HL-60 (cell line): Measurements from ENCODE around the gene IL1RAPL1.

ENCODE experiments used
- DNase-seq, 2 experiments: peaks; one replicate each; pipeline ENCODE4 v3.0.0-alpha.2; 2010 to 2020; ENCODE audit warnings: low read depth in 1 of 2, low spot score in 1 of 2
- H3K27ac ChIP-seq: fragments of 250-450 bp; sonication (Bioruptor Pico); replicated peaks from 2 replicates; pipeline ENCODE4 v1.5.1; 2020; ENCODE audit warnings: mild to moderate bottlenecking, moderate library complexity
- H3K27me3 ChIP-seq: fragments of 250-450 bp; sonication (Bioruptor Pico); 2 replicates; pipeline ENCODE4 v1.5.1; 2021; ENCODE audit warnings: mild to moderate bottlenecking, moderate library complexity; ENCODE audit not compliant: insufficient read depth, poor library complexity, severe bottlenecking
- H3K4me3 ChIP-seq: replicated peaks from 2 replicates; pipeline ENCODE4 v1.5.1; 2011; ENCODE audit warnings: mild to moderate bottlenecking, control low read depth, low read length; ENCODE audit not compliant: insufficient read depth
- GABPA ChIP-seq: IDR thresholded peaks from 2 replicates; pipeline ENCODE4 v1.6.1; 2012; ENCODE audit warnings: low read depth
- POLR2AphosphoS5 ChIP-seq: IDR thresholded peaks from 2 replicates; pipeline ENCODE4 v1.6.1; 2012; ENCODE audit warnings: low read depth
- SPI1 ChIP-seq: IDR thresholded peaks from 2 replicates; pipeline ENCODE4 v1.6.1; 2012; ENCODE audit warnings: low read depth, mild to moderate bottlenecking, borderline replicate concordance
- TF ChIP-seq, protein P1 (sequence below): IDR thresholded peaks from one replicate; pipeline ENCODE4 v1.5.1; 2011; ENCODE audit warnings: low read length, control low read depth, inconsistent platforms; ENCODE audit not compliant: insufficient read depth
- TF ChIP-seq, protein P2 (sequence below): IDR thresholded peaks from 2 replicates; pipeline ENCODE4 v1.6.1; 2012; ENCODE audit warnings: low read depth; ENCODE audit not compliant: insufficient replicate concordance

The IL1RAPL1 gene

DNA sequence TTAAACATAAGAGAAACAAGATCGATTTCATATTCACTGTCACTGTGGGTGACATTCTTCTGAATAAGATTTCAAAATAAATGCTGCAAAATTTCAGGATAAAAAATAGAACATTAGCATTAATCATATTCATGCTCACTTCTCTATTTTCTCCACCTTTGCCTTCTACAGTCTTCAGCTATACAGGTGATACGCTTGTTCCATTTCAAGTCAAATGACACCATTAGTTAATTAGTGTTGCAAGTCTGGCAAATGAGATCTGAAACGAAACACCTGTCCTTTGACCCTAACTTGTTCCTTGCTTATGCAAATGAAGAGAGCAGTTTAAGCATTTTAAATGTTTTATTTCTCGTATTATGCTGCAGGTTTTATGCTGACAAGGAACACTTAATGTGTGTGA is 960.6 kb downstream of the IL1RAPL1 start:
- Histone ChIP-seq H3K27me3 (no peaks in the 10 kb centered on the region), H3K4me3 (no peak overlapping the region), H3K27ac (no peak overlapping the region)
- no peak for DNase-seq
- TF ChIP-seq, protein P1, sequence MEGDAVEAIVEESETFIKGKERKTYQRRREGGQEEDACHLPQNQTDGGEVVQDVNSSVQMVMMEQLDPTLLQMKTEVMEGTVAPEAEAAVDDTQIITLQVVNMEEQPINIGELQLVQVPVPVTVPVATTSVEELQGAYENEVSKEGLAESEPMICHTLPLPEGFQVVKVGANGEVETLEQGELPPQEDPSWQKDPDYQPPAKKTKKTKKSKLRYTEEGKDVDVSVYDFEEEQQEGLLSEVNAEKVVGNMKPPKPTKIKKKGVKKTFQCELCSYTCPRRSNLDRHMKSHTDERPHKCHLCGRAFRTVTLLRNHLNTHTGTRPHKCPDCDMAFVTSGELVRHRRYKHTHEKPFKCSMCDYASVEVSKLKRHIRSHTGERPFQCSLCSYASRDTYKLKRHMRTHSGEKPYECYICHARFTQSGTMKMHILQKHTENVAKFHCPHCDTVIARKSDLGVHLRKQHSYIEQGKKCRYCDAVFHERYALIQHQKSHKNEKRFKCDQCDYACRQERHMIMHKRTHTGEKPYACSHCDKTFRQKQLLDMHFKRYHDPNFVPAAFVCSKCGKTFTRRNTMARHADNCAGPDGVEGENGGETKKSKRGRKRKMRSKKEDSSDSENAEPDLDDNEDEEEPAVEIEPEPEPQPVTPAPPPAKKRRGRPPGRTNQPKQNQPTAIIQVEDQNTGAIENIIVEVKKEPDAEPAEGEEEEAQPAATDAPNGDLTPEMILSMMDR = no peak
- TF ChIP-seq SPI1 (no peak), GABPA (no peak), POLR2AphosphoS5 (no peak)
- TF ChIP-seq, protein P2, sequence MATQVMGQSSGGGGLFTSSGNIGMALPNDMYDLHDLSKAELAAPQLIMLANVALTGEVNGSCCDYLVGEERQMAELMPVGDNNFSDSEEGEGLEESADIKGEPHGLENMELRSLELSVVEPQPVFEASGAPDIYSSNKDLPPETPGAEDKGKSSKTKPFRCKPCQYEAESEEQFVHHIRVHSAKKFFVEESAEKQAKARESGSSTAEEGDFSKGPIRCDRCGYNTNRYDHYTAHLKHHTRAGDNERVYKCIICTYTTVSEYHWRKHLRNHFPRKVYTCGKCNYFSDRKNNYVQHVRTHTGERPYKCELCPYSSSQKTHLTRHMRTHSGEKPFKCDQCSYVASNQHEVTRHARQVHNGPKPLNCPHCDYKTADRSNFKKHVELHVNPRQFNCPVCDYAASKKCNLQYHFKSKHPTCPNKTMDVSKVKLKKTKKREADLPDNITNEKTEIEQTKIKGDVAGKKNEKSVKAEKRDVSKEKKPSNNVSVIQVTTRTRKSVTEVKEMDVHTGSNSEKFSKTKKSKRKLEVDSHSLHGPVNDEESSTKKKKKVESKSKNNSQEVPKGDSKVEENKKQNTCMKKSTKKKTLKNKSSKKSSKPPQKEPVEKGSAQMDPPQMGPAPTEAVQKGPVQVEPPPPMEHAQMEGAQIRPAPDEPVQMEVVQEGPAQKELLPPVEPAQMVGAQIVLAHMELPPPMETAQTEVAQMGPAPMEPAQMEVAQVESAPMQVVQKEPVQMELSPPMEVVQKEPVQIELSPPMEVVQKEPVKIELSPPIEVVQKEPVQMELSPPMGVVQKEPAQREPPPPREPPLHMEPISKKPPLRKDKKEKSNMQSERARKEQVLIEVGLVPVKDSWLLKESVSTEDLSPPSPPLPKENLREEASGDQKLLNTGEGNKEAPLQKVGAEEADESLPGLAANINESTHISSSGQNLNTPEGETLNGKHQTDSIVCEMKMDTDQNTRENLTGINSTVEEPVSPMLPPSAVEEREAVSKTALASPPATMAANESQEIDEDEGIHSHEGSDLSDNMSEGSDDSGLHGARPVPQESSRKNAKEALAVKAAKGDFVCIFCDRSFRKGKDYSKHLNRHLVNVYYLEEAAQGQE = no peak

DNA sequence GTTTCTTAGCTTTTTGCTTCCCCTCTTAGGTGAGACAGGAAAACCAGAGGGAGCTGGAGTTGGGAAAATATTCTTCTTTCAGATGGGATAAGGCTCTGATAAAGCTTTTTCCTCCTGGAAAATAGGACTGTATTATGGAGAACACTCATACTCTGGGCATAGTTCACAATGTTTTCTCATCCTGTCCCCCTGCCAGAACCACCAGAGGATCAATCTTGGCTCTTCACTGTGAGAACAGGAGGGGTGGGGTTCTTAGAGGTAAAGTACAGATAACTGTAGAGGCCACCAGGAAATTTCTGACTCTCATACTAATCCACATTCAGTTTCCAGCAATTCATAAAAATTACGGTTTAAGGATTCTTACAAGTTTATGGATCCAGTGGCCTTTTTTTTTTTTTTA is 966.3 kb downstream of the IL1RAPL1 start:
- no peak for DNase-seq
- no peak overlapping the region for H3K27ac ChIP-seq
- TF ChIP-seq SPI1 (no peak), POLR2AphosphoS5 (no peak), GABPA (no peak)
- TF ChIP-seq, protein P2 = no peak
- TF ChIP-seq, protein P1 = no peak
- no peaks in the 10 kb centered on the region for H3K27me3 ChIP-seq
- H3K4me3 ChIP-seq = no peak overlapping the region

DNA sequence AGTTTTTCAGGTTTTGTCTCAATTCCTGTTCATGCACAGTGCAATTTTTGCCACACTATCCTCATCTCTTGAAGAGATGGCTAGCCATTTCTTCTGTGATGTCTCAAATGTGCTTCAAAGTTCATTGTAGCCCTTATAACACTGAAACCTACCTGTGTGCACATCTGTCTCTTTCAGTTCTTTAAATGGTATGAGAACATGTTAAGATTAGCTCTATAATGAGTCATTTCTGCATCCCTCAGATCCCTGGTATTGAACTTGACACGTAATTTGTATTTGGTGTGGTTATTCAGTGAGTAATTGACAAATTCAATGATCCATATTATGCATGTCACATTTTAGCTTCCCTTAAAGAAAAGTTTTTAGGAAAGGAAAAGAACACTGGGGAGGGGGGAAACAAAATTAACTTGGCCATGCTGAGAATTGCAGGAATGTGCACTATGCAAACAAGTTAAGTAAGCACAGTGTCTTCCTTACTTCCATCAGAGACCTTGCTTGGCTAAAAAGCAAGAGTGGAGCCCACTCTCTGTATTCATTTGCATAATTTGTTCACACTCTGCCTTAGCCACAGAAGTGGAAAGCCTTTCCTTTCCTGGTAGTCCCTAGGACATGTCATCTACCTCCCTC is 968.3 kb downstream of the IL1RAPL1 start:
- H3K27me3 ChIP-seq = no peaks in the 10 kb centered on the region
- H3K4me3 ChIP-seq = no peak overlapping the region
- DNase-seq = no peak
- no peak overlapping the region for H3K27ac ChIP-seq
- TF ChIP-seq SPI1 = no peak
- no peak for TF ChIP-seq POLR2AphosphoS5
- TF ChIP-seq, protein P1 = no peak
- TF ChIP-seq, protein P2 = no peak
- TF ChIP-seq GABPA = no peak
